Stimulated activated CD4-positive, alpha-beta T cell treated with anti-CD3 and anti-CD28 coated beads, Interleukin-2, amount 100 ng/mL, for 24 hours (primary cell): Measurements from ENCODE around the gene SCART1.
"Not testable (repeated sequence)": the region's sequence is repeated elsewhere in the genome, so short reads cannot be mapped to it uniquely, and the experiment has no call there.

Experiments used
- DNase-seq, 2 donors: peaks; one replicate each; pipeline ENCODE4 v3.0.0-alpha.2; 2020

The SCART1 gene

DNA sequence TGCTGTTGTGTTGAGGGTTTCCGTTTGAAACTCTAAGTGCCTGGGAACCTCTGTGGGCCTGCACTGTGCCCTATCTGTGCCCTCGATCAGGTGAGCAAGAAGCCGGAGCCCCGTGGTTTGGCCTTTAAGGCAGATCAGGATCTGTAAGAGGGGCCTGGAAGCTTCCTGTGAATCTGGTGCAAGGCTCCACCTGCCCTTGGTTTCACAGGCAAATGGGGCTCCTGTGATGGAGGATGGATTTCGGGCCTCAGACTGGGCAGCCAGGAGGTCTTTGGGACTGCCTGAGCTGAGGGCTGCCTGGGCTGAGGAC, 21.6 kb downstream of the SCART1 start:
- peak; percentile 26 to 34 for DNase-seq

DNA sequence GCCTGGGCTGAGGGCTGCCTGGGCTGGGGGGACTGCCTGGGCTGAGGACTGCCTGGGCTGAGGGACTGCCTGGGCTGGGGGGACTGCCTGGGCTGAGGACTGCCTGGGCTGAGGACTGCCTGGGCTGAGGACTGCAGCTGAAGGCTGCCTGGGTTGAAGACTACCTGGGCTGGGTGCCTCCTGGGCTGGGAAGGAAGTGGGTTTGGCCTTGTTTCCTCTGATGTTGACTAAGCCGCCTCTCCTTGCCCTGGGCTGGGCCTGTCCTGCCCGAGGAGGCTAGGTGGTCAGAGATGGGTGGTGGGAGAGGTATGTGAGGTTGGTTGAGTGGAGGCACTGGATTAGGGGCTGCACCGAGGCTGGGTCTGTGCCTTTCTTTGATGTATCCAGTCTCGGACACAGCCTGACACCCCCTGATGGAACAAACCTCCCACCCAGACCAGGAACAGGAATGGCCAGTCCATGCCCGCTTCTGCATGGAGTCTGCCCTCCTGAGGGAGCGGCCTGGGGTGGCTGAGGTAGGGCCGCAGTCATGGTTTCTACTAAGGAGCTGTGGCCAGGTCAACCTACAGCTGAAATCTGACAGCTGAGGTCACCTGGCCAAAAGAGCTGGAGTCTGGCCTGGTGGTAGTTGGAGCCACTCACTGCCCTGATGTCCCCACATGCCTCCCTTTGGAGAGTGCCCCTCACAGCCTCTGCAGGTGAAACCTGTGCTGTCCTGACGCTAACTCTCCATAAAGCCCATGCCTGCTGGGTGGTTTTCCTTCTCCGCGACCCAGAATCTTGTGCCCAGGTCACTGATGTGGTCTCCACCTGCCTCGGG, 22.3 kb downstream of the SCART1 start:
- no peak for DNase-seq

- DNase-seq, result no peak
These were observed 22.9 kb downstream of the SCART1 start for GRCh38 chr10:133476641-133476990.

GRCh38 chr10:133481086-133481643, 27.4 kb downstream of the SCART1 start:
- DNase-seq, result no peak

DNA sequence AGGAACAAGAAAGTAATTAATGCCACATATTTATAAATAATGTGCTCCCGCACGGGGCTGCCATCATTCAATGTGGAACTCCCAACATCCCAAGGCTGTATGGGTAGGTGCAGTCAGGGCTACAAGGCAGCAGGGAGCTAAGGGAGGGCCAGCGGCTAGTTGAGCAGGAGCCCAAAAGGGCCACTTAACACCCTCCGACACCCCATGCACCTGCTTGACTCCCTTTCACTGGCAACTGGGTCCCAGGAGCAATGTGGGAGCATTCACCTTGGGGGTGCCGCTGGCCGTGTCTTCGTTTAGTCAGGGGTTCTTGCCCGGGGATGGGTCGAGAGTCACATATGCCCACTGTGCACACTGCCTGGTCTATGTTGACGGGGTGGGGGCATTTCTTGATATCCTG, 27.9 kb downstream of the SCART1 start:
- DNase-seq, result no peak

DNA sequence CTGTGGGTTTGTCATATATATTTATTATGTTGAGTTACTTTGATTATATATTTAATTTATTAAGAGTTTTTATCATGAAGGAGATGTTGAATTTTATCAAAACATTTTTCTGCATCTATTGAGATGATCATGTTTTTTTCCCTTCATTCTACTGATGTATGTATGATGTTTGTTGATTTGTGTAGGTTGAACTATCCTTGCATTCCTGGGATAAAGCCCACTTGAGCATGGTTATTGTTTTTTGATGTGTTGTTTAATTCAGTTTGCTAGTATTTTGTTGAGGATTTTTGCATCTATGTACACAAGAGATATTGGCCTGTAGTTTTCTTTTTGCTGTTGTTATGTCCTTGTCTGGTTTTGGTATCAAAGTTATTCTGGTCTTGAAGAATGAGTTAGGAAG, 31.1 kb downstream of the SCART1 start:
- no peak for DNase-seq

DNA sequence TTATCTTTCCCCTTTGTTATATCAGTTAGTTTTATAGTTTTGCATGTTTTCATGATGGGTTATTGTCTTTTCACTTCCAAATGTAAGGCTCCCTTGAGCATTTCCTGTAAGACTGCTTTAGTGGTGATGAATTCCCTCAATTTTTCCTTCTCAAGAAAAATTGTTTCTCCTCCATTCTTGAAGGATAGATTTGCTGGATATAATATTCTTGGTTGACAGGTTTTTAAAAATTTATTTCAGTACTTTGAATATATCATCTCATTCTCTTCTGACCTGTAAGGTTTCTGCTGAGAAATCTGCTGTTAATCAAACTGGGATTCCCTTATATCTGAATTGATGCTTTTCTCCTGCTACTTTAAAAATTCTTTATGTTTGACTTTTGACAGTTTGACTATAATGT, 33.3 kb downstream of the SCART1 start:
- no peak for DNase-seq

- no peak for DNase-seq
These were observed 34.6 kb downstream of the SCART1 start for GRCh38 chr10:133488354-133488753.

- no peak for DNase-seq
These were observed 36.3 kb downstream of the SCART1 start for GRCh38 chr10:133489816-133490588.

GRCh38 chr10:133493562-133493961, 39.8 kb downstream of the SCART1 start:
- DNase-seq, result not testable (repeated sequence)

- not testable (repeated sequence) for DNase-seq
These were observed 43.6 kb downstream of the SCART1 start for GRCh38 chr10:133497363-133497762.

DNA sequence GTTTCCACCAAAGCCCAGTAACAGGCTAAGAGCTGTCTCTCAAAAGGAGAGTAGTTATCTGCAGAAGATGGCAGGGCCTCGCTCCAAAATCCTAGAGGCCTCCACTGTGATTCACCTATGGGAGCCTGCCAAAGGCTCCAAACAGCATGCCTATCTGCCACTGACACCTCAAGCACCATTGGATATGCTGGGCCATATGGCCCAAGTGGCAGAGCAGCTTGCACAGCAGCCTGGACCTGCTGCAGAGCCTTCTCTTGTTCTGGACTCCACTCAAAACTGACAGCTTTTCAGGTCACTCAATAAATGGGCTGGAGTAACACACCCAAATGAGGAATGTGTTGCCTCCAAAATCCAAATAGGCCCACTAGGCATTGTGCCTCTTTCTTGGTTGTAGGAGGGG, 45.4 kb downstream of the SCART1 start:
- DNase-seq, result not testable (repeated sequence)

GRCh38 chr10:133500897-133501296, 47.2 kb downstream of the SCART1 start:
- DNase-seq, result not testable (repeated sequence)

GRCh38 chr10:133509700-133510099, 56.0 kb downstream of the SCART1 start:
- DNase-seq, result no peak

- DNase-seq, result no peak
These were observed 57.7 kb downstream of the SCART1 start for GRCh38 chr10:133511408-133511807.

DNA sequence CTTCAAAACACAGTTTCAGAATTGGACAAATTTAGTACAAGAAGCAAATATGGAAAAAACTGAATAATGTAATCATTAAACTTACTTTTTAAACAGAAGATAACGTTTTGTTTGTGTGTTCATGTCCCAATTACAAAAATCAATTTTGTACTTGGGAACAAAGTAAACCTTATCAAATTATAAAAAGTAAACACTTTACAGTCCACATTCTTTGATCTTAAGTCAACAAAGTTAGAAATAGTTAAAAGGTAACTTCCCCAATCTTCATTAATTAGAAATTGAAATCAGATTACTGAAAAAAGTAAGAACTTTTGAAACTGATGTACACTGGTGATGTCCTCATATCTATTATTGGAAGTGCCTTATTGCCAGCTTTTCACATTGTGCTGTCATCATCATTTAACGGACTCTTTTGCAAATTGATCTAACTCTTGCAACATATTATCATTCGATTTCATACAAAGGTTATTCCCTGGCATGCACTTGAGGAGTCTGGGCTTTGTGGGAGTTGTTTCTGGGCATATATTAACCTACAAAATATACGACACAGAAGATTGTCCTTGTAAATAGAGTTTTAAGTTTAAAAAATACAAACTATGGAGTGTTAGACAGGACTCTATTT, 58.3 kb downstream of the SCART1 start:
- no peak for DNase-seq

- no peak for DNase-seq
These were observed 61.7 kb downstream of the SCART1 start for GRCh38 chr10:133515471-133515870.

- no peak for DNase-seq
These were observed 62.3 kb downstream of the SCART1 start for GRCh38 chr10:133516057-133516456.

DNA sequence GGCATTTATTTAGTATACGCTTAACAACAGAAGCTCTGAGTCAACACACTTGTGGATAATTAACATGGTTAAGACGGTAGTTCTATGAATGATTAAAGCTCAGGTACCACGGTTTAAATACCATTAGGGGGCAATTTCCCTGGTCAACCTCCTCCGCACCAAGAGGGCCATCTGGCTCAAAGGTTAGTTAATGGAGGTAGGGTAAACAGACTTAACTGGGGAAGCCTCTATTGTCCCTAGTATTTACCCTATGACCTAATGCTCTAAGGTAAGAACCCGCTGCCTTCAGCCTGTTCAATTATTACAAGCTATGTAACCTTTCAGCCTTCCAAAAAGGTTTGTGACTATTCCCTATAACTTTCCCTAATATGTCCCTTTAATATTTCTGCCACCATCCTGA, 64.8 kb downstream of the SCART1 start:
- not testable (repeated sequence) for DNase-seq
